Astrocyte (in vitro differentiated cells and primary cell): ENCODE results near the gene BTF3.

Experiments
- EZH2 ChIP-seq: IDR thresholded peaks from 2 replicates; pipeline ENCODE4 v1.6.1; 2012; ENCODE audit warnings: mild to moderate bottlenecking, low read length, inconsistent platforms; ENCODE audit not compliant: insufficient read depth
- TF ChIP-seq, protein P1 (sequence below): IDR thresholded peaks from 2 replicates; pipeline ENCODE4 v1.5.1; 2011; ENCODE audit warnings: low read depth, mild to moderate bottlenecking, inconsistent platforms, low read length, moderate library complexity; ENCODE audit not compliant: insufficient read depth

DNA sequence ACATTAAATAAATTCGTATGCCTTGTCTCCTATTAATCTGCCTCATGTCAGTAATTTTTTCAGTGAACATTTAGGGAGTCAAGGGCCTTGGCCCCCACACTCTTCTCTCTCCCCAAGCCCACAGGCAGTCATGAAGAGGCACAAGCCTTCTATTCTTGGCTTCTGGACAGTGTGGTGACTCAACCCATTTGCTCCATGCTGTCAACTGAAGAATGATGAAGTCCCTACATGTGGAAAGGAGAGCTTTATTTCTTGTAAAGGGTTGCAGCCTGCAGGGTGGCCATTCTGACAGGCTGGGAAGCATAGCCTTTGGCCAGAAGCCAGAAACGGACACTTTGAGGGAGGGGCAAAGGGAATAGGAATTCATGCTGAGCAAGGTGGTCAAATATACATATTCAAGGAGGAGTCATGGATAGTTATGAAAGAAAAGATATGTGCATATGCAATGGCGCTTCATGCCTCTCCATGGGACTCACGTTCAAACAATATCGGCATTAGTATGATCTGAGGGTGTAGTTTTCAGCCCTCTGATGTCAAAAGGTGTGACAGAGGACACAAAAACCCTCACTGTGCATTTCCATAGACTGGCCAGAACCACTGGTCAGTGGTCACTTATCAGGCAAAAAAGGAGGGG is 35.9 kb downstream of the BTF3 start:
- TF ChIP-seq, protein P1, sequence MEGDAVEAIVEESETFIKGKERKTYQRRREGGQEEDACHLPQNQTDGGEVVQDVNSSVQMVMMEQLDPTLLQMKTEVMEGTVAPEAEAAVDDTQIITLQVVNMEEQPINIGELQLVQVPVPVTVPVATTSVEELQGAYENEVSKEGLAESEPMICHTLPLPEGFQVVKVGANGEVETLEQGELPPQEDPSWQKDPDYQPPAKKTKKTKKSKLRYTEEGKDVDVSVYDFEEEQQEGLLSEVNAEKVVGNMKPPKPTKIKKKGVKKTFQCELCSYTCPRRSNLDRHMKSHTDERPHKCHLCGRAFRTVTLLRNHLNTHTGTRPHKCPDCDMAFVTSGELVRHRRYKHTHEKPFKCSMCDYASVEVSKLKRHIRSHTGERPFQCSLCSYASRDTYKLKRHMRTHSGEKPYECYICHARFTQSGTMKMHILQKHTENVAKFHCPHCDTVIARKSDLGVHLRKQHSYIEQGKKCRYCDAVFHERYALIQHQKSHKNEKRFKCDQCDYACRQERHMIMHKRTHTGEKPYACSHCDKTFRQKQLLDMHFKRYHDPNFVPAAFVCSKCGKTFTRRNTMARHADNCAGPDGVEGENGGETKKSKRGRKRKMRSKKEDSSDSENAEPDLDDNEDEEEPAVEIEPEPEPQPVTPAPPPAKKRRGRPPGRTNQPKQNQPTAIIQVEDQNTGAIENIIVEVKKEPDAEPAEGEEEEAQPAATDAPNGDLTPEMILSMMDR, result no peak
- no peak for TF ChIP-seq EZH2
